ENCODE measurements around the gene YY2.

YY2 gene

GRCh38 chrX:21881881-21882574 is 26.2 kb downstream of the YY2 start:
- no peak for DNase-seq

DNA sequence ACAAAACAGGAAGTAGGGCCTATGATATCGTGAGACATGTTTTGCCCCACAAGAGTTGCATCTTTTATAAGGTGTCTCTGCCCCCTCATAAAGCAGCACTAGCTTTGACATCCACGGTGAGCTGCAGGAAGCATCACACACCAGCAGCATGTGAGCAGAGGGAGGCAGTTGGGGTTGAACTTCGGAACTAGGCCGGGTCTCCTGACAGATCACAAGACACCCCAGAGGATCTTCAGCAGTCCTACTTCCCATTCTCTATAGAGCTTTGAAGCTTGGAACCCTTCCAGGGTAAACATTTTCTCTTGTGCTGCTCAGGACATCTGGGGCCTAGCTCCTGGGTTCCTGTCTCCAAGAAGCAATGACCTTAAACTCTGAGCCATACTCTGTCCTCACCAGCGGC is 27.5 kb downstream of the YY2 start:
- no peak for DNase-seq

DNA sequence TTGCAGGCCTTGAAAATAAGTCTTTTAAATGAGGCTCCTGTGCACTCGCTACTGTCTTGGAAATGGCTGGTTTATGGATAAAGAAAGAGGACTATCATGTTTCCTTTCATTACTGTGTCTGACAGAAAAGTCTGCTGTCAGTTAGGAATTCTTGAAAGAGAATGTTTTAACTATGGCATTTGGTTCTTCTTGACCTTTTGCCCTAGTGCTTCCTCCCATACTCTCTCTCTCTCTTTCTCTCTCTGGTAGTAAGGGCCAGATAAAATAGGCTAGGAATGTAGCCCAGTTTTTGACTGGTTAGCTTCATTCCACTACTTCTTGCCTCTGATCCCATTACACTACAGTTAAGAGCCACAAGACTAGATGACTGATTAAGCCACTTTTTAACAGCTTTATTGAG is 29.8 kb downstream of the YY2 start:
- no peak for DNase-seq

- DNase-seq = no peak
These were observed 49.5 kb downstream of the YY2 start for GRCh38 chrX:21905313-21905712.

- DNase-seq = no peak
These were observed 50.2 kb downstream of the YY2 start for GRCh38 chrX:21905953-21906352.

GRCh38 chrX:21907260-21907659 is 51.5 kb downstream of the YY2 start:
- no peak for DNase-seq
